GM18867 (cell line): Measurements from ENCODE around the gene POLR3G.
A peak's percentile ranks its signal among the peaks of the same experiment; 100 is the strongest.

Source experiments
- ATAC-seq: cut with Tn5 transposase; IDR thresholded peaks from one replicate; pipeline ENCODE4 v1.9.1; 2021; ENCODE audit warnings: mild to moderate bottlenecking, moderate library complexity; ENCODE audit not compliant: unreplicated experiment

POLR3G gene

DNA sequence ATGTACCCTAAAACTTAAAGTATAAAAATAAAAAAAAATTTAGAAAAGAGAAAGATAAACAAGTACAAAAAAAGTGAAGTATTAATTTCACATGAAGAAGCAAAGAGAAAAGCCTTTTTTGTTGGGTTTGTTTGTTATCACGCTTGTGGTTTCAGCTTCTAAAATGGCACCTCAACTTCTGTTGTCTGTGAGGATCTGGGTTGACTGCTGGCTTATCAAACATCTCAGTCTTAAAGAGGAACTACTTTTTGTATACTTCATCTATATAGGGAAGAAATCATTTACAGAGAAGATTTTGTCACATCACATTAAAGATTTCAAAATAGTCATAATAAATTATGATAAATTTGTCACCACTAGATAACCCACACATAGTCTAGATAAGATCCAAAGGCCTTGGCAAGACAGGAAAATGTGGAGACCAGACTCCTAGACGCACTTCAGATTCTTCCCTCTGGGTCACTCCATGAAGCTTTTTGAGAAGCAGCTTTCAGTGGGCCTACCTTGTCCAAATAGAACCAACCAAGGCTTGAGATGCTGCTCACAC, 75.1 kb downstream of the POLR3G start:
- no peak for ATAC-seq

DNA sequence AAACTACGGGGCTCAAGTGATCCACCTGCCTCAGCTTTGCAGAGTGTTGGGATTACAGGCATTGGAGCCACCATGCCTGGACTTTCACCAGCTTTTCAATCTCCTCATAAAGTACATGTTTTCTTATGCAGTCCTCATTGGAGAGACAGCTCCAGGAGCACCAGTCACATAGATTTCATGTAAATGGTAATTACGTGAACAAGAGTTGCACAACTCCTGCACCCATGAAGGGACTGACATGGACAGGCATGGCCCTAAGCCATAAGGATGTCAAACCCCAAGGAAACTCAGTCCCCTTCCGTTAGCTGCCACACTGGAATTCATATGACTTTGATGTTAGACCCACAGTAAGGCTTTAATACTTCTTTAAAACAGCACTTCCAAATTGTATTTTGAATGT, 76.3 kb downstream of the POLR3G start:
- ATAC-seq: no peak

DNA sequence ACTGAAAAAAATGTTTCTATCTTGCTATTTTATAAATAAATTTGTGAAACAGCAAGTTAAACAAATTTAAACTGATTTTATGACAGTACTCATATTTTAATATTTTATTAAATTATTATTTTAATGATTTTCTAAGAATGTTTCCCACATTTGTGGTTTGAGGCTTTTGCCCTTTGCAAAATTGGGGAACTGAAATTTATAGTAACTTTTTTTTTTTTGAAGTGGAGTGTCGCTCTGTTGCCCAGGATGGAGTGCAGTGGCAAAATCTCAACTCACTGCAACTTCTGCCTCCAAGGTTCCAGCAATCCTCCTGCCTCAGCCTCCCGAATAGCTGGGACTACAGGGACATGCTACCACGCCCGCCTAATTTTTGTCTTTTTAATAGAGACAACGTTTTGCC, 76.7 kb downstream of the POLR3G start:
- no peak for ATAC-seq

DNA sequence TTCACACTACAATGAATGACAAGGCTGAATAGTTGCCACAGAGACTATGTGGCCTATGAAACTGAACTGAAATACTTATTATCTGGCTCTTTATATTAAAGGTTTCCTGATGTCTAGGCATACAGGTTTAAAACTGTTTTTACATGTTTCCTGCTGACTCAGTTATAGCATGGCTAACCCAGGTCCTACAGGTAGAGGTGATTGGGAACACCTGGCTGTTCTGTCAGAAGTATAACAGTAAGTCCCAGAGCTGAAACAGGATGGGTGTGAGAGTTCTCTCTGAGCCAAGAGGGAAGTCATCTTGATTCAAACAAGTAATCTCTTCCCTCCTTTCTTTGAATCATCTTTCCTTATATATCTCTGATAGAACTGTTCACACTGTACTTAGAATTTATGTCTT, 79.0 kb downstream of the POLR3G start:
- ATAC-seq: no peak

DNA sequence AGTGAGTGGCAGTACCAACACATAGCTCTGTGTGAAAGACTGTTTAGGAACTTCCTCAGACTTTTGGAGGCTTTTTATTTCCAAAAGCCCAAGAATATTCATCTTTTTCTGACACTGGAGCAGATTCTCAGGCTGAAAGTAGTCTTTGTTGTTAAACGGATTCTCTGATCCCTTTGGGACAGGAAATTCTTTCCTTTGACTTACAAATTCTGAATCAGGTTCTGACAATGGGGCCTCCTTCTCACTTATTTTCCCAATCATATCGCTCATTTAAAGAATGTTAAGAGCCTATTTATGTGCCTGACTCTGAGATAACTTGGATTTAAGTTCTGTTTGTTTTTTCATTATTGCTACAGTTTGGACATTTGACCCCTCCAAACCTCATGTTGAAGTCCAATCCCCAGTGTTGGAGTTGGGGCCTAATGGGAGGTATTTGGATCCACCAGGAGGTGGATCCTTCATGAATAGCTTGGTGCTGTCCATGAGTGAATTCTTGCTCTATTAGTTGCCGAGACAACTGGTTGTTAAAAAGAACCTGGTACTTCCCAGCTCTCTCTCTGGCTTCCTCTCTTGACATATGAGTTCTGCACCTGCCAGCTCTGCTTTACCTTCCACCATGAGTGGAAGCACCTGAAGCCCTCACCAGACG, 79.8 kb downstream of the POLR3G start:
- no peak for ATAC-seq

DNA sequence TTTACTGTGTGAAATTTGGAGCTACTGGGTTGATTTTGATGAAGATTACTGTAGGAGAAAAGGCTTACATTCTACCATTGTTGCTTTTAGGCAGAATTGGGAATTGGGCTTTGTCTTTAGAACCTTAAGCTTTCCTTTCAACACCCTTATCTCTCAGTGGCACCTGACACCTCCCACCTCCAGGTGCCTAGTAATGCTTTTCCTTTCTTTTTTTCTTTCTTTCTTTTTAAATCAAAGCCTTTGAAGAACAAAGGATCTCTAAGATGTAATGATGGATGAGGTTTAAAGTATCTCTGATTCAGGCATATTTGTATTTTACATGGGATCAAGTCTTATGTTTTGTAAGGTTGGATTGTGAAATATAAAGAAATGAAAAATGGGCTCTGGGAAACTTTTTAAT, 81.0 kb downstream of the POLR3G start:
- no peak for ATAC-seq

- ATAC-seq: no peak
These were observed 82.7 kb downstream of the POLR3G start for GRCh38 chr5:90557391-90557790.

GRCh38 chr5:90557871-90558270, 83.2 kb downstream of the POLR3G start:
- ATAC-seq: no peak

- peak; percentile 41 for ATAC-seq
These were observed 83.9 kb downstream of the POLR3G start, which contains the start of gene ADGRV1 for GRCh38 chr5:90558344-90559192. TSS of gene ADGRV1 (plus strand) at chr5:90558797. CDS start at chr5:90558896, 99 bp downstream.

DNA sequence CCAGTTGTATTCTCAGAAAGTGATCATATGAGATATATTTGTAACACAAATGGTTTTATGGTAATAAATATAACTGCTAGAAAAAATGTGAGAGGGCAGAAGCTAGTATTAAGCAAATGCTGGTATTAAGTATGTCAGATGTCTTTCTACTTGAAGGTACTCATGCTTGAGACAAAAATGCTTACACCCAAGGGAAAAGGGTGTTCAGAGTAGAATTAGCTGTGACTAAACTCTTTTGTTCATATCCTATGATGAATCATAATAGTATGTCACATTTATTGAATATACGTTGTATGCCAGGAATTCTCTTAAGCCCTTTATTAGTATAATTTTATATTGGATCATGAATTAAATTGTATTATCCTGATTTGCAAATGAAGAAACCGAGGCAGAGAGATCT, 86.1 kb downstream of the POLR3G start:
- no peak for ATAC-seq

DNA sequence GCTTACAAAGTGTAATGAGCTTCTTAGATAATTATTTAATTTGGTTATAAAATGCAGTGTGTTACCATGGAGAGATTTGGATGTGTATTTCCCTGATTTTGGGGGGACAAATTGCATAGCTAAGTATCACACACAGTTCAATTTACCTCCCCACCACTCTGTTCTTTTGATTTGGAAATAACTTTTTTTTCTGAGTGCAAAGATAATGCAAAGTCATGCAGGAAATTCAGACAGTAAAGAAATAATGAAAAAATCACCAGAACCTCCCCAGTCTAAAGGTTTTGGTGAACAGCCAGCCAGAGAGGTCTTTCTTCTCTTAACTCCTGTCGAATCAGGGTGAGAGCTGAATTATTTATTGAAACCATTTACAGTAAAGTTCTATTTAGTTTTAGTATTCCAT, 87.1 kb downstream of the POLR3G start:
- no peak for ATAC-seq

DNA sequence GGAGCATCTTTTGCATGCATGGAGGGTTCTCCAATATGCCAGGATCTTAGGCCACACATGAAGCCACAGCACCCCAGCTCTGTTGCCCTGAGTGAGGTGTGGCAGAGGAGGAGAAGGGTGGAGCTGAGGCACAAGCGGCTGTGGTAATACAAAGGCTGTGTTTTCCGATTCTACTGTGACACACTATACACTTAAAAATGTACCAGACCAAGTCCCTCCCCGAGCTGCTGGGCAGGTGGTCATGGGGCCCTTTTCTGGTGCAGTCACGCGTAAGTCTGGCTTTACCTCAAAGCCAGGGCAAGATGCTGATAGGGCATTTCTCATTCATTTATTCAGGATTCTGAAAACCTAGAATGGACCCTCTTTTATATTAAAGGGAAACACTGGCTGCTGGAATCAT, 87.7 kb downstream of the POLR3G start:
- ATAC-seq: no peak

- ATAC-seq: no peak
These were observed 88.4 kb downstream of the POLR3G start for GRCh38 chr5:90563108-90563507.
